Astrocyte (in vitro differentiated cells and primary cell): ENCODE measurements around the gene CDK8.

Experiments
- EZH2 ChIP-seq: IDR thresholded peaks from 2 replicates; pipeline ENCODE4 v1.6.1; 2012; ENCODE audit warnings: mild to moderate bottlenecking, low read length, inconsistent platforms; ENCODE audit not compliant: insufficient read depth
- TF ChIP-seq, protein P1 (sequence below): IDR thresholded peaks from 2 replicates; pipeline ENCODE4 v1.5.1; 2011; ENCODE audit warnings: low read depth, mild to moderate bottlenecking, inconsistent platforms, low read length, moderate library complexity; ENCODE audit not compliant: insufficient read depth

DNA sequence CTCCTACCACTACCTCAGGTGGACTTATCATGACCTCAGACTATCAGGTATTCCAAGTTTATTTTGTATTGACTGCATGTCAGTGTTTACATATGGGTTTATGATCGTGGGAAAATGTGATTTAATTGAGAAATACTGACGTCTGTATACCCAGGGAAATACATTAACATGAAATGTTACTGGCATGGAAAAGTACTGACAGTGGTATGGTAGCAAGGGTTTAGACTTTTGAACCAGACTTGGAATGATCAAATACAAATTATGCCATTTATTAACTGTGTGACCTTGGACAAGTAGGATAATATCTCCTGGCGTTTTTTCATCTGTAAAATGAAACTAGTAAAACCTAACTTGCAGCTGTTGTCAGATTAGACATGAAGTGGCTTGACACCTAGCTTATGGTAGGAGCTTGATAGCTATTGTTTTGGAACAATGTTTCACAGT lies 147.7 kb downstream of the CDK8 start:
- TF ChIP-seq, protein P1, sequence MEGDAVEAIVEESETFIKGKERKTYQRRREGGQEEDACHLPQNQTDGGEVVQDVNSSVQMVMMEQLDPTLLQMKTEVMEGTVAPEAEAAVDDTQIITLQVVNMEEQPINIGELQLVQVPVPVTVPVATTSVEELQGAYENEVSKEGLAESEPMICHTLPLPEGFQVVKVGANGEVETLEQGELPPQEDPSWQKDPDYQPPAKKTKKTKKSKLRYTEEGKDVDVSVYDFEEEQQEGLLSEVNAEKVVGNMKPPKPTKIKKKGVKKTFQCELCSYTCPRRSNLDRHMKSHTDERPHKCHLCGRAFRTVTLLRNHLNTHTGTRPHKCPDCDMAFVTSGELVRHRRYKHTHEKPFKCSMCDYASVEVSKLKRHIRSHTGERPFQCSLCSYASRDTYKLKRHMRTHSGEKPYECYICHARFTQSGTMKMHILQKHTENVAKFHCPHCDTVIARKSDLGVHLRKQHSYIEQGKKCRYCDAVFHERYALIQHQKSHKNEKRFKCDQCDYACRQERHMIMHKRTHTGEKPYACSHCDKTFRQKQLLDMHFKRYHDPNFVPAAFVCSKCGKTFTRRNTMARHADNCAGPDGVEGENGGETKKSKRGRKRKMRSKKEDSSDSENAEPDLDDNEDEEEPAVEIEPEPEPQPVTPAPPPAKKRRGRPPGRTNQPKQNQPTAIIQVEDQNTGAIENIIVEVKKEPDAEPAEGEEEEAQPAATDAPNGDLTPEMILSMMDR, result no peak
- TF ChIP-seq EZH2, result no peak
